ENCODE data around the gene DOCK3.
"Not testable (repeated sequence)": the region's sequence is repeated elsewhere in the genome, so short reads cannot be mapped to it uniquely, and the experiment has no call there.

The DOCK3 gene

GRCh38 chr3:51386852-51387229 lies 712.1 kb downstream of the DOCK3 start:
- no peak for TF ChIP-seq CTCF (conservative IDR thresholded peaks at IDR 0.05; ENCODE audit: low read depth, low read length)
- H3K4me3 ChIP-seq (ENCODE audit: low read length): peak overlapping the region; percentile 71
- no peak for DNase-seq (ENCODE audit: low read depth)

- H3K4me3 ChIP-seq (ENCODE audit: low read length): peak overlapping the region; percentile 9
- DNase-seq (ENCODE audit: low read depth): not testable (repeated sequence)
Measured at GRCh38 chr3:51387281-51387680, 712.6 kb downstream of the DOCK3 start.

GRCh38 chr3:51388286-51389029 lies 713.7 kb downstream of the DOCK3 start:
- TF ChIP-seq CTCF (conservative IDR thresholded peaks at IDR 0.05; ENCODE audit: low read depth, low read length): peak; percentile 40
- no peak for DNase-seq (ENCODE audit: low read depth)
- H3K4me3 ChIP-seq (ENCODE audit: low read length): no peak overlapping the region

- H3K4me3 ChIP-seq (ENCODE audit: low read length): no peak overlapping the region
- no peak for DNase-seq (ENCODE audit: low read depth)
- peak; percentile 83 for TF ChIP-seq CTCF (conservative IDR thresholded peaks at IDR 0.05; ENCODE audit: low read depth, low read length)
Measured at GRCh38 chr3:51389423-51390183, 714.9 kb downstream of the DOCK3 start.

- TF ChIP-seq CTCF (conservative IDR thresholded peaks at IDR 0.05; ENCODE audit: low read depth, low read length): no peak
- DNase-seq (ENCODE audit: low read depth): no peak
- H3K4me3 ChIP-seq (ENCODE audit: low read length): peak overlapping the region; percentile 49
Measured at GRCh38 chr3:51390246-51391074, 715.7 kb downstream of the DOCK3 start.

GRCh38 chr3:51391075-51391565 lies 716.4 kb downstream of the DOCK3 start, which contains the start of gene RBM15B:
Gene RBM15B (plus strand): TSS chr3:51391285. CDS start chr3:51391400, 115 bp downstream.
- peak; percentile 86 for TF ChIP-seq CTCF (conservative IDR thresholded peaks at IDR 0.05; ENCODE audit: low read depth, low read length)
- peak; percentile 88 for DNase-seq (ENCODE audit: low read depth)
- H3K4me3 ChIP-seq (ENCODE audit: low read length): peak within 1 kb of the TSS; percentile 56
